Measurements from ENCODE around the gene TSTD1. TPM values are rescaled to one million over a fixed set of nuclear protein-coding genes. Genes with fewer than 3 reads are reported as not detected.

Gene TSTD1
- total RNA-seq, 1 experiment from 2014 or later: 74.5 TPM

DNA sequence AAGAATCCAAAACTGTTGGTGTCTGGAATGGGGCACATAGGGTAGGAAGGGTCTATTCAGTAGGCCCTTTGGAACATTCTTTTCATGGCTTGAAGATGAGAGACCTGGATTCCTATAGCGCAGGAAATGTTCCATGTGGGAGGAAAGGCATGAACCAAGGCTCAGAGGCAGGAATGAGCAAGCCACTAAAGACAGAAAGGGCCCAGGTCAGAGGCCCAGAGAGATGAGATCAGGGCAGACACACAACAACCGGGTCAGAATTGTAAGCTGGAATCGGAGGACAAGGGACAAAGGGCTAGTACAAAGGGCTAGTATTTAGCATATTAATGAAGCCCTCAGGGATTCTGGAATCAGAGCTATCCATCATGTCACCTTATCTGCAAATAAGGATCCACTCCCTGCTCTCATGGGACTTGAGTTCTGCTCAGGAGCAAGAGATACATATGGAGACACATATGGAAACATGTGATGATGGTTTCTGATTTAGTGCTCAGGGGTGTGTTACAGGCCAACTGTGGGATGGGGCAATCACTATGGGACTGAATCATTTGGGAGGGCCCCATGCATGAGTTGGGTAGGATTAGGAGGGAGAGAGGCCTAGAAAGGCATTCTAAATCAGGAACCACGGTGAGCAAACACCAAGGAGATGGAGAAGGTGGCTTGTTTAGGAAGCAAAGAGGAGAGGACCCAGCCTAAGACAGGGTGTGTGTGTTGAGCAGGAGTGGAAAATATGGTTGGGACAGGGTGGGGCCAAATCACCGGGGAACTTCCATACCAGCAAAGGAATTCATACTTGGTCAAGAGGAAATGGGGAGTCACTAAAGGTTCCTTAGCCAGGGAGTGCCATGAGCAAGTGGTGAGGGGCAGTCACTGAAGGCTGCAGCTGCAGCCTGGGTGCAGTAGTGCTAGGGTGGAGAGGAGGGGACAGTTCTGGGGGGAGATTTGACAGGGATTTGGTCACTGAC is 42.0 kb upstream of the TSTD1 start (continued):
- TF ChIP-seq, protein P1, sequence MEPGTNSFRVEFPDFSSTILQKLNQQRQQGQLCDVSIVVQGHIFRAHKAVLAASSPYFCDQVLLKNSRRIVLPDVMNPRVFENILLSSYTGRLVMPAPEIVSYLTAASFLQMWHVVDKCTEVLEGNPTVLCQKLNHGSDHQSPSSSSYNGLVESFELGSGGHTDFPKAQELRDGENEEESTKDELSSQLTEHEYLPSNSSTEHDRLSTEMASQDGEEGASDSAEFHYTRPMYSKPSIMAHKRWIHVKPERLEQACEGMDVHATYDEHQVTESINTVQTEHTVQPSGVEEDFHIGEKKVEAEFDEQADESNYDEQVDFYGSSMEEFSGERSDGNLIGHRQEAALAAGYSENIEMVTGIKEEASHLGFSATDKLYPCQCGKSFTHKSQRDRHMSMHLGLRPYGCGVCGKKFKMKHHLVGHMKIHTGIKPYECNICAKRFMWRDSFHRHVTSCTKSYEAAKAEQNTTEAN (CRISPR knock-in tag; IDR thresholded peaks at IDR 0.05): no peak
- TF ChIP-seq FOXP1 (CRISPR knock-in tag; IDR thresholded peaks at IDR 0.05; ENCODE audit: borderline replicate concordance) (no peak), ZNF396 (CRISPR knock-in tag; IDR thresholded peaks at IDR 0.05; ENCODE audit: borderline replicate concordance) (no peak), RORB (CRISPR knock-in tag; IDR thresholded peaks at IDR 0.05) (no peak), HMGA2 (CRISPR knock-in tag; IDR thresholded peaks at IDR 0.05) (no peak), JAZF1 (CRISPR knock-in tag; IDR thresholded peaks at IDR 0.05) (no peak), IRF2 (CRISPR knock-in tag; IDR thresholded peaks at IDR 0.05; ENCODE audit: borderline replicate concordance, low read depth) (no peak), NR3C1 (CRISPR knock-in tag; conservative IDR thresholded peaks at IDR 0.05; ENCODE audit: low read depth) (no peak), NR1H2 (CRISPR knock-in tag; IDR thresholded peaks at IDR 0.05) (no peak), PRRX2 (CRISPR knock-in tag; IDR thresholded peaks at IDR 0.05) (no peak), NR2C2 (CRISPR knock-in tag; IDR thresholded peaks at IDR 0.05) (no peak), TEAD1 (CRISPR knock-in tag; IDR thresholded peaks at IDR 0.05) (no peak)
- TF ChIP-seq, protein P2, sequence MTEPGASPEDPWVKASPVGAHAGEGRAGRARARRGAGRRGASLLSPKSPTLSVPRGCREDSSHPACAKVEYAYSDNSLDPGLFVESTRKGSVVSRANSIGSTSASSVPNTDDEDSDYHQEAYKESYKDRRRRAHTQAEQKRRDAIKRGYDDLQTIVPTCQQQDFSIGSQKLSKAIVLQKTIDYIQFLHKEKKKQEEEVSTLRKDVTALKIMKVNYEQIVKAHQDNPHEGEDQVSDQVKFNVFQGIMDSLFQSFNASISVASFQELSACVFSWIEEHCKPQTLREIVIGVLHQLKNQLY (CRISPR knock-in tag; IDR thresholded peaks at IDR 0.05): no peak
- TF ChIP-seq, protein P3, sequence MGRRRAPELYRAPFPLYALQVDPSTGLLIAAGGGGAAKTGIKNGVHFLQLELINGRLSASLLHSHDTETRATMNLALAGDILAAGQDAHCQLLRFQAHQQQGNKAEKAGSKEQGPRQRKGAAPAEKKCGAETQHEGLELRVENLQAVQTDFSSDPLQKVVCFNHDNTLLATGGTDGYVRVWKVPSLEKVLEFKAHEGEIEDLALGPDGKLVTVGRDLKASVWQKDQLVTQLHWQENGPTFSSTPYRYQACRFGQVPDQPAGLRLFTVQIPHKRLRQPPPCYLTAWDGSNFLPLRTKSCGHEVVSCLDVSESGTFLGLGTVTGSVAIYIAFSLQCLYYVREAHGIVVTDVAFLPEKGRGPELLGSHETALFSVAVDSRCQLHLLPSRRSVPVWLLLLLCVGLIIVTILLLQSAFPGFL (CRISPR knock-in tag; IDR thresholded peaks at IDR 0.05; ENCODE audit: borderline replicate concordance): no peak
- TF ChIP-seq, protein P4, sequence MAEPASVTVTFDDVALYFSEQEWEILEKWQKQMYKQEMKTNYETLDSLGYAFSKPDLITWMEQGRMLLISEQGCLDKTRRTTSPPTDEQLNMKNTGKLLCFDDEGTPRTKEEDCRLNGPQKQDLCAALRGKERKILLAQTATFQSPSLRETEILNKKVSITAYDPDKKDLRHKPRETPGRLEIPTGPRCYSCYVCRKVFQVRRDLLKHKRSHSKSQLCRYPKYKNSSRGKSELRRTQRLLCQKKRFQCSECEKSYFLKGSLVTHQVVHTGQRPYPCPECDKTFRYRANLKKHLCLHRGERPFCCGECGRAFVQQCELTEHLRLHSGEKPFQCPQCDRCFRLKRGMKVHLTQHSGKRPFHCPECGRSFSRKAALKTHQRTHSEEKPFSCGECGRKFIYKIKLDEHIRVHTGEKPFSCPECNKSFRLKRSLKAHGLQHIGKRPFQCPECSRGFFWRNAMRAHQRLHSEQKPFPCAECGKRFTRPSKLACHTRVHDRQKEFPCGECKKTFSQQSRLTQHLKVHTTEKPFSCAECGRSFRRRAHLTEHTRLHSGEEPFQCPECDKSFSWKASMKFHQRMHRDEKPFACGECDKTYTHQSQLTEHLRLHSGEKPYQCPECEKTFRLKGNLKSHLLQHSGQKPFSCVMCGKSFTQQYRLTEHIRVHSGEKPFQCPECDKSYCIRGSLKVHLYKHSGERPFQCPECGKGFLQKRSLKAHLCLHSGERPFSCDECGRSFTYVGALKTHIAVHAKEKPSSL (CRISPR knock-in tag; conservative IDR thresholded peaks at IDR 0.05): no peak

DNA sequence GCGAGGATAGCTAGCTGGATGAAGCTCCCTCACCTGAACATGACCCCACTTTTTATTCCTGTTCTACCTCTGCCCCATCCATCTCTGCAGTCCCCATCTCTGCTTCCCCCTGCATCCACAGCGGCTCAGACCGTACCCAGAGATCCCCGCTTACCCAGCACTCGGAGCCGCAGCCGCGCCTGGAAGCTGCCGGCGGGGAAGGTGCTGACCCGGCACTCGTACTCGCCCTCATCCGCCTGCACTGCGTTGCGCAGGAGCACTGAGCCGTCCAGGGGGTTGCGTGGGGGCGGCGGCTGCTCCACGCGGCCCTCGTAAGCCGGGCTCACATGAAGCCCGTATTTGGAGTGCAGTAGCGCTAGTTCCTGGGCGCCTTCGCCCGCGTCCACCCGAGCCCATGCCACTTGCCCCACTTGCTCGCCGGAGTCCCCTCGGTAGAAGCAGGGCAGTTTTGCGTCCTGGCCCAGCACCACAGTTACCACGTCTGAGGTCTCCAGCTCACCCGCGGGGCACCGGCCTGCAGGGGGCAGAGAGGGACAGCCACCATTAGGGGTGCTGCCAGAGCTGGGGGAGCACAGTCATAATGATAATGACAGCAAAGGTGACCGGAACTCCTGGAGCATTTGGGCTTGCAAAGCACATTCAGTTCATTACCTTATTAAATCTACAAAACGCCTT is 40.8 kb upstream of the TSTD1 start:
- ChIA-PET CTCF (interaction anchor here (0.9 to 2.8 kb wide), 8 partner anchors 8 to 41 kb away, joined by 3 to 24 read pairs (median 4); partner anchors contain the start of genes ARHGAP30, KLHDC9 and NECTIN4), POLR2A (interaction anchor here (0.6 kb wide), 1 partner anchor 108 kb away, joined by 7 read pairs; no protein-coding TSS in a partner anchor)
- Mint-ChIP-seq H3K4me3 (no peak overlapping the region), H3K36me3 (no peaks in the 10 kb centered on the region), H3K27ac (no peak overlapping the region), H3K27me3 (ENCODE audit: low read depth) (no peaks in the 10 kb centered on the region; the same call in 1 of the 2 replicates), H3K4me1 (peaks cover 27% of the 10 kb centered on the region), H3K9me3 (no peaks in the 10 kb centered on the region)
- ATAC-seq (peak; percentile 33), DNase-seq (ENCODE audit: low spot score) (no peak)
- no peak for TF ChIP-seq NR3C1 (CRISPR knock-in tag; conservative IDR thresholded peaks at IDR 0.05; ENCODE audit: low read depth)
- TF ChIP-seq, protein P5, sequence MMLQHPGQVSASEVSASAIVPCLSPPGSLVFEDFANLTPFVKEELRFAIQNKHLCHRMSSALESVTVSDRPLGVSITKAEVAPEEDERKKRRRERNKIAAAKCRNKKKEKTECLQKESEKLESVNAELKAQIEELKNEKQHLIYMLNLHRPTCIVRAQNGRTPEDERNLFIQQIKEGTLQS (CRISPR knock-in tag; conservative IDR thresholded peaks at IDR 0.05): no peak

Data from WTC11 (cell line).